D341Med (cell line): ENCODE measurements around the gene SPATA16.
"Not testable (repeated sequence)": the region's sequence is repeated elsewhere in the genome, so short reads cannot be mapped to it uniquely, and the experiment has no call there.

Experiments used
- DNase-seq: peaks from one replicate; pipeline ENCODE4 v3.0.0; 2012; ENCODE audit warnings: low spot score

SPATA16 gene, protein sequence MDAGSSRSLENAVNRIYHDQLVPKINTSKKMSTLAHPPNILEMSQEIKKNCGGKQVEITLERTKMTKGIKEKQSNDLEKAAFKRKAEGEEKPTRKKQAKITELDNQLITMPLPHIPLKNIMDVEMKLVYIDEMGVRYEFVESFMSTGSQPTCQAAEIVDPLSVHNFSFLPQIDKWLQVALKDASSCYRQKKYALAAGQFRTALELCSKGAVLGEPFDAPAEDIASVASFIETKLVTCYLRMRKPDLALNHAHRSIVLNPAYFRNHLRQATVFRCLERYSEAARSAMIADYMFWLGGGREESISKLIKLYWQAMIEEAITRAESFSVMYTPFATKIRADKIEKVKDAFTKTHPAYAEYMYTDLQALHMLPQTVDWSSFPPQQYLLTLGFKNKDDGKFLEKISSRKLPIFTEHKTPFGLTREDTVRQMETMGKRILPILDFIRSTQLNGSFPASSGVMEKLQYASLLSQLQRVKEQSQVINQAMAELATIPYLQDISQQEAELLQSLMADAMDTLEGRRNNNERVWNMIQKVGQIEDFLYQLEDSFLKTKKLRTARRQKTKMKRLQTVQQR

DNA sequence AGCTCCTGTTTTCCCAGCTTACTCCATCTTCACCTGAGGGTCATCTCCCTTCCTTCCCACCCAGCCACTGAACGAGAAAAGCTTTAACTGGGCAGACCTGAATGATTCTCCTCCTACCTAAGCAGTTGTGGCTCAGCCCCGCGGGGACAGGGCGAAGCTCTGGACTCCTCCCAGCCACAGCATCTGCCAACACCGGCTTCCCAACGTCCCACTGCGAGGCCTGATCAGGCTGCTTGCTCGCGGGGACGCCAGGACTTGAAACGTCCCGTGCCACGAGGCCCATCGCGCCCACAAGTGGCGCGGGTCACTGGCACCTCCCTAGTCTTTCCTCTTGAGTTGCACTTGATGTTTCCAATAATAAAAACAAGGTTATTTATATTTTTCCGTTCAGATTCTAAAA is at the start of gene SPATA16:
SPATA16 (minus strand) TSS at position 250 of the 400 bp plus-strand sequence. CDS start 23,504 bp downstream, outside the sequence.
- peak; percentile 24 for DNase-seq

DNA sequence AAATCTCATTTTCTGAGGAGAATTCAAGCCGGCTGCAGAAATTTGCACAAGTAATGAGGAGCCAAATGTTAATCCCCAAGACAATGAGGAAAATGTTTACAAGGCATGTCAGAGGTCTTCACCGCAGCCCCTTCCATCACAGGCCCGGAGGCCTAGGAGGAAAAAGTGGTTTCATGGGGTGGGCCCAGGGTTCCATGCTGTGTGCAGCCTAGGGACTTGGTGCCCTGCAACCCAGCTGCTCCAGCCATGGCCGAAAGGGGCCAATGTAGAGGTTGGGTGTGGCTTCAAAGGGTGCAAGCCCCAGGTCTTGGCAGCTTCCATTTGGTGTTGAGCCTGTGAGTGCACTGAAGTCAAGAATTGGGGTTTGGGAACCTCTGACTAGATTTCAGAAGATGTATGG is 42.0 kb upstream of the SPATA16 start:
- not testable (repeated sequence) for DNase-seq

DNA sequence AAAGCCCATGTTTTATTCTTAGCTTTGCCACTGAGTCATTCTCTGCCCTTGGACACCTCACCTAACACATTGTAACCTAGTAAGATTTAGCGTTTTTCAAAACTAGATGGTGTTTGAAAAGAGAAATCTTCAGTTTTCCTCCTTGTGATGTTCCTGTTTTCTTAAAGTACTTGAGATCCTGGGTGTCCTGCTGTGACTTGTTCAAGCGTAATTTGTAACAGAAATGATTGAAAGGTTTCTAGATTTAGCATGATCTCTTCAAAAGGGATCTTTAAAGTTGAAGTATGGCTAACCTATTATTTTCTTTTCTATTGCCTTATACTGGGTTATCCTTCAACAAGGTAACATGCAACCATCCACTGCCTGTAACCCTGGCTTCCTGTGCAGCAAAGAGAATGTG is 32.6 kb upstream of the SPATA16 start:
- no peak for DNase-seq

DNA sequence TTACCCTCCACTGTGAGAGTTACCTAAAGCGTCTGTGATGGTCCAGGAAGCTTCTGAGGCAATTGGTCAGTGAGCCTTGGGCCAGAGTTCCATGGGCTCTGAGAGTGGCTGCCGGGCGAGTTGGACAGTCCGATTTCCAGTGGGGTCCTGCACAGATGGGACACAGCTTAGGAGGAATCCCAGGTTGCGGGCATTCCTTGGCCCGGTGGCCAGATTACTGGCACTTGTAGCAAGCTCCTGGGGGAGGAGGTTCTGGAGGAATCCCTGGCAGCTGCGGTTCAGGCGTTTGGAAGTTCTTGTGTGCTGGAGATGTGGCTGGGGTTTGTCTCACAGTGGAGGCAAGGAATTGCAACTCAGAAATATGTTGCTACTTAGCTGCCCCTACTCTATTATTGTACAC is 18.1 kb upstream of the SPATA16 start:
- DNase-seq, result not testable (repeated sequence)

DNA sequence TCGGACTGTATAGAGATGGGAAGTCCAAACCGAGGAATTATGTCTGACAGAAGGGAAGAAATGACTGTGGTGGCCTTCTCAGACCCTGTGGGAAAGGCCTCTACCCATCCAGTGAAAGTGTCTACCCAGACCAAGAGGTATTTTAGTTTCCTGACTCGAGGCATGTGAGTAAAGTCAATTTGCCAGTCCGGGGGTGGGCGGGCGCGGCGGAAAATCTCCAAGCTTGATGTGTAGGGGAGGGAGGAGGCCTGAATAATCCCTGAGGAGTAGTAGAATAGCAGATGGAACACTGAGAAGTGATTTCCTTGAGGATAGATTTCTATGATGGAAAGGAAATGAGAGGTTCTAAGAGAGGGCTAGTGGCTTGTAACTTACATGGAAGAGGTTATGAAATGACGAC is 15.5 kb upstream of the SPATA16 start:
- not testable (repeated sequence) for DNase-seq

DNA sequence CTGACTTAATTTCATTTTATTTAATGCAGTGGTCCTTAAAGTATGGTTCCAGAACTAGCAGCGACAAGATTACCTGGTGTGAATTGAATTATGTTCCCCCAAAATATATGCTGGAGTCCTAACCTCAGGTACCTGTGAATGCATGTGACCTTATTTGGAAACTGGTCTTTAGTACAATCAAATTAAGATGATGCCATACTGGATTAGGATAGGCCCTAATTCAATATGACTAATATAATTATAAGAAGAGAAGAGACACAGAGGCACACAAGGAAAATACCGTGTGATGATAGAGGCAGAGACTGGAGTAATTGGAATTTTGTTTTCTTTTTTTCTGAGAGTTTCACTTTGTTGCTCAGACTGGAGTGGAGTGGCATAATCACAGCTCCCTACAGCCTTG is 12.6 kb upstream of the SPATA16 start:
- DNase-seq, result no peak

DNA sequence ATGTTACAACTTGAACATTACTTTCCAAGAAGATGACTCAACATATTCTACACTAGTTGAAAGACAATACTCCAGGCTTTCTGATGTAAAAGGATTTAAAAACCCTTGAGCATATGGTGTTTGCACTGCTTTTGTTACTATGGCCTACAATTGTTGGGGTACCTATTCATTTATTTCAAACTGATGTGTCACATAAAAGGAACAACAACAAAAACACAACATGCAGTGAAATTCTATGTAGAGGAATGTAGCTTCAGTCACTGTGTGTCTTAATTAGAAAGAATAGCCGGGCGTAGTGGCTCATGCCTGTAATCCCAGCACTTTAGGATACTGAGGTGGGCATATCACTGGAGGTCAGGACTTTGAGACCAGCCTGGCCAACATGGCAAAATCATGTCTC is 1.6 kb downstream of the SPATA16 start:
- no peak for DNase-seq

DNA sequence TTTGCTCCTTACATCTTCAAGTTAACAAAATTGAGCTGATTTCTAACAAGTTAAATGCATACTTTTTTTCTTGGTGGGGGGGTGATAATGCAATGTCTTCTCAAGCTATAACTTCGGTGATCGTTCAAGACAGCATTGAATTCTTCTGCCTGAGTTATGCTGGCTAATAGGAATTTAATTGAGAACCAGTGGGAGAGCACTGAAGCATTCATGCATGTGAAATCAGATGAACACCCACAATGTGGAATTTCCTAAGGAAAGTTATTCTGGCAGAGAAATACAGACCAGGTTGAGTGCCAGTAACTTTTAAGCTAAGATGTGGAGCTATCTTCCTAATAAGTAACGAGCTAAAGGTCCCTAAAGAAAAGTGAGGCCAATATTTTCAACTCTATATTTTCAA is 3.0 kb downstream of the SPATA16 start:
- DNase-seq, result no peak

DNA sequence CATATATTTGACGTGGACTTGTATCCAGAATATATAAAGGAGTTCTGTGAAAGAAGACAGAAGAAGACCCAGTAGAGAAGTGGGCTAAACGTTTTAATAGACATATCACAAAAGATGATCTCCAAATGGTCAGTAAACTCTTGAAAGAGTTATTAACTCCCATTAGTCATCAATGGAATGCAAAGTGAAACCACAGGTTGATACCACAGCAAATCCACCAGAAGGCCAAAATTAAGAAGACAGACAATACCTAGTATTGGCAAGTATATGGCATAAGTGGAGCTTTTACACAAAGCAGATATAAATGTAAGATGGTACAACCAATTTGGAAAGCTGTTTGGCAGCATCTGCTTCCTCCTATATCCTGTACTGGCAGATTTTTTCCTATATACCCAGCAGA is 6.0 kb downstream of the SPATA16 start:
- DNase-seq, result no peak

DNA sequence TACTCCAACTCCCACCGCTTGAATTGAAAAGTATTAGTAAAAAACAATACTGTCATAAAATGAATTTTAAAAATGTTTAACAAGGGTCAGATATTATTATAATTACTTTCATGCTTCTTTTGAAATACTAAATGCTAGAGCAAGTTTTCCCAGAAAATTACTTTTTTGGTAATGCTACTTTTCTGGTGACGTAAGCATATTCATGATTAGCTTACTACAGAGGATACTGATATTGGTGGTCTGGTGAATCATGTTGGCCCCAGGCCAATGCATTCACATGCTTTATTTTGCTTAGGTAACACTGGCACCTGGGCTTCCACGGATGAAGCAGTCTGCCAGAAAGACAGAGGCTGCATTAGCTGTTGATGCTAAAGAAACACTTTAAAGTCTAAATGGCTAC is 12.4 kb downstream of the SPATA16 start:
- no peak for DNase-seq

DNA sequence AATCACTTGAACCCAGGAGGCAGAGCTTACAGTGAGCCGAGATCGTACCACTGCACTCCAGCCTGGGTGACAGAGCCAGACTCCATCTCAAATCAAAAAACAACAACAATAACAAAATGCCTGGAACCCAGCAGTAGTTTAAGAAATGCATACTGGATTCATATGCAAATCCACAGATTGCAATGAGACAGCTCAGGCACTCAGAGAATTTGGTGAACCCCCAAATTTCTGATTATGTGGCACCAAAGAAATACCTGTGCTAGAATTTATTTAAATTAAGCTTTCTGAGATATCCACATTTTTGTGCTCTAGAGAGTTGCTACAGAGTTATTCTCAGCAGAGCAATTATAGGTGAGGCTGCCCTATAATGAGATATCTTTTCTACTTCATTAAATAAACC is 29.7 kb downstream of the SPATA16 start:
- no peak for DNase-seq

DNA sequence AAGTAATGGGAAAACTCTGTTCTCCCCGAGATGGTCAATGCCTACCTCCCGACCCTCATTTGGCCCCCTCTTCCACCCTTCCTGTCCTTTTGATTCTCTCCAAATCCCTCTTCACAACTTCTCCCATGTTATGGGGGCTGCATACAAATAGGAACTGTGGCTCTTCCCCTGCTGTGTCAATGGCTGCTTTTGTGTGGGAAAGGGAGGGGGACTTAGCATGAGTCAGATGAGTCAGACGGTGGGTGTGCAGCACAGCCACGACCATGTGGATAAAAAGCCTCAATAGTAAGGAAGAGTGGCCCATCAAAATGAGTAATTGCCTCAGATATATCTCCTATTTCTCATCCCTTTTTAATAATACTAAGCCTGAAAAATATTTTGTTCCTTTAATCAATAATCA is 31.9 kb downstream of the SPATA16 start:
- no peak for DNase-seq

DNA sequence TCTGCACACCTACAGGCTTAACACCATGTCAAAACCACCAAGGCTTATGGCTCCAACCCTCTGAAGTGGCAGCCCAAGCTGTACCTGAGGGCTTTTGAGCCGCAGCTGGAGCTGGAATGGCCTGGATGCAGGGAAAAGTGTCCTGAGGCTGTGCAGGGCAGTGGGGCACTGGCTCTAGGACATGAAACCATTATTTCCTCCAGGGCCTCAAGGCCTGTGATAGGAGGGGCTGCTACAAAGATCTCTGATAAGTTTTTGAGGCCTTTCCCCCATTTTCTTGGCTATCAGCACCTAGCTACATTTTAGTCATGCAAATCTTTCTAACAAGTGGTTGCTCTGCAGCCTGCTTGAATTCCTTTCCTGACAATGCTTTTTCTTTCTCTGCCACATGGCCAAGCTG is 37.6 kb downstream of the SPATA16 start:
- DNase-seq, result no peak

DNA sequence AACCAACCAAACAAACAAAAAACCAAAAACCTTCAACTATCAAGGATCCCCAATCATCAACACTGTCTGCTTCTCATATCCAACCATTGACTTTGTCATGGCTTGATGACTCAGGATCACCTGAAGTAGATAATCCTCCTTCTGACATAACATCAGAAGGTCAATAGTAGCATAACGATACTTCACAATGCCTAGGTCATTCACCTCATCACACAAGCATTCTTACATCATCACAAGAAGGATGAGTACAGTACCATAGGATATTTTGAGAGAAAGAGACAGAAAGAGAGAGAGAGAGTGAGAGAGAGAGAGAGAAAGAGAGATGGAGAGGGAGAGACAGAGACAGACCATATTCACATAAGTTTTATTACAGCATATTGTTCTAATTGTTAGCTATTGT is 42.1 kb downstream of the SPATA16 start:
- no peak for DNase-seq

DNA sequence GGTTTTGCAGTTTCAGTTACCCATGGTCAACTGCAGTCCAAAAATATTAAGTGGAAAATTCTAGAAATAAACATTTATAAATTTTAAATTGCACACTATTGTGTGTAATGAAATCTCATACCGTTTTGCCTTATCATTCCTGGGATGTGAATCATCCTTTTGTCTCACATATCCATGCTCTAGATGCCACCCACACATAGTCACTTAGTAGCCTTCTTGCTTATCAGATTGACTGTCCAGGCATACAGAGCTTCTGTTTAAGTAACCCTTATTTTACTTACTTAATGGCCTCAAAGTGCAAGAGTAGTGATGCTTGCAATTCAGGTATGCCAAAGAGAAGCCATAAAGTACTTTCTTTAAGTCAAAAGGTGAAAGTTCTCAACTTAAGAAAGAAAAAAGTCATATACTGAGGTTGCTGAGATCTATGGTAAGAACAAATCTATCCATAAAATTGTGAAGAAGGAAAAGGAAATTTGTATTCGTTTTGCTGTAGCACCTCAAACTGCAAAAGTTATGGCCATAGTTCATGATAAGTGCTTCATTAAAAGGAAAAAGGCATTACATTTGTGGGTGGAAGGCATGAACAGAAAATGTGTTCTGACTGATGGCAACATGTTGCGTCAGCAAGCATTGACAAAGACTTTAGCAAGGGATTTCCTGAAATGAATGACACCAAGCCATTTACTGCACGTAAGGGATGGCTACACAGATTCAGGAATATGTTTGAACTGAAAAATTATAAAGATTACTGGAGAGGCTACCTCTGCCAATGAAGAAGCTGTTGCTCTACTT is 43.8 kb downstream of the SPATA16 start:
- DNase-seq, result no peak

DNA sequence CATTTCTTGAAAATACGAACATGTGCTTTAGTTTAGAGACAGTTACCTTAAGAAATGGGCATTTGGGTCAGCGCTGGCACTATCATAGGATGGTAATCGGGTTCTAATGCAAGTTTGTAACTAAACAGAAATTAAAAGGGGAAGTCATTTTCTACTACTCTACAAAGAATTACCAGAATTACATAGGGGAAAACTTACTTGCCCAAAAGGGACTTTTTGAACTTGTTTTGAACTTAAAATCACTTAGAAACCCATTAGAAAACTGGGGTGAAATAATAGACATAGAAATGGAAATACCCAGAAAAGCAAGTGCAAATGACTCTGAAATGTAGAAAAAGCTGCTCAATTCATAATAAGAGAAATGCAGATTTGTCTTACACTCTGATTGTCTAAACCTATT is 44.9 kb downstream of the SPATA16 start:
- no peak for DNase-seq

DNA sequence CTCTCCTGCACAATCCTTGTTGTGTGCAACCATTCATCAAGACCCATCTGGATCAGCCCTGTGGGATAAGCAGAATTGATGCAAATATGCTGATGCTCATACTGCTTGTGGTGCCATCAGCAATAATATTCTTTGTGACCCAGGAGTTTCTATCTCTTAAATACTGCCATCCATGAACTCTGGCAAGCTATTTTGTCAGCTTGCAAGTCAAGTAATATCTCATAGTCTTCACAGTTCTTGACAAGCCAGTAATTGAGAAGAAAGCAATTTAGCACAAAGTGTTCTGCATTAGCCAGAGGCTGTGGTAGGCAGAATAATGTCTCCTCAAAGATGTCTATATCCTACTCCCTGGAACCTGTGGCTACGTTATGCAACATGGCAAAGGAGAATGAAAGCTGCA is 49.0 kb downstream of the SPATA16 start:
- DNase-seq, result no peak

DNA sequence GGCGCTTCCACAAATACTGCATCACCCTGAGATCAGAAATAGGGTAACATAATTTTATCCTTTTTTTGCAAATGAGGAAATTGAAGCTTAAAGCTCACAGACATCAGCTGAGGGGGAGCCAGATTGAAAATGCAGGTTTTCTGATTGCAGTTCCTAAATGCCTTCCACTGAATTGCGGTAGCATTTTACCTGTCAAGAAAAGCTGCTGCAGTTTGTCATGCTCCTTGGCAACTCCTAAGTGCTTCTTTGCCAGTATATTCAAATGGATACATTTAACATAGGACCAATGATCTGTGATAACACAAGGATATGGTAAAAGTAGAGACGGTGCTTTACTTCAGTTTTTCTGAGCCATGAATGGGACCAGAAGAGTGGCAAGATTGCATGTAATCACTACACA is 50.5 kb downstream of the SPATA16 start:
- DNase-seq, result no peak

DNA sequence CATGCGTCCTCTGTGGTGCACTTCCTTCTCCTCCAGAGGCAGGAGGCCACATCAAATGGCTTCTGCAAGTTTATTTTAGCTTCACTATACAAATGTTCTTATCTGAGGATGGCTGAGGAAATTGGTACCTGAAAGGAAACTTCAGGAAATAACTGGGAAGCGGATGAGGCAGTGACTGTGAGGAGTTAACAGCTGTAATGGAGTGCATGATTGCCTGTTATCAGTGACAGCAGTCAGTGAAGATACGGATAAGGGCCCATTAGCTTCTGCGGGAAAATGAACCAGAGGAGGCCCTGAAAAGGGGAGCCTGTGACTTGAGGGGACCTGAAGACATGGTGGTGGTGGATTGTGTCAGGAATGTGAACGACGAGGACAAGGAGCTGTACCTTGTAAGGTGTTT is 51.8 kb downstream of the SPATA16 start:
- no peak for DNase-seq

DNA sequence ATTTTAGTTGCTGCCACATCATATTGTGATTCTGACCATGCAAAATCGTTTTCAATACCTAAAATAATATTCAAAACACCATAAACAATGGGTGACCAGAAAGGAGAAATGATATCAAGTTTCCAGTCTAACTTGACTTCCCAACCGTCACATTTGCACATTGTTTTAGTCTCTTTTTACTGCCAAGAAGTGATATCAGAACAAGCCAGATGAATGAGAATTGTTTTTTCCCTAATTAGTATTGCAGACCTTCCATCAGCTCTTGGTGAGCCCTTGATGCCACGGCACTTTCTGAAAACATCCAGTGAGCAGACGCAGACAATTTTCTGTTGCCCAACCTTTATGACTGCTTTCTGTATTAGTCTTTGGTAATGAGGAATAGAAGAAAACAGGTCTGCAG is 62.5 kb downstream of the SPATA16 start:
- no peak for DNase-seq

DNA sequence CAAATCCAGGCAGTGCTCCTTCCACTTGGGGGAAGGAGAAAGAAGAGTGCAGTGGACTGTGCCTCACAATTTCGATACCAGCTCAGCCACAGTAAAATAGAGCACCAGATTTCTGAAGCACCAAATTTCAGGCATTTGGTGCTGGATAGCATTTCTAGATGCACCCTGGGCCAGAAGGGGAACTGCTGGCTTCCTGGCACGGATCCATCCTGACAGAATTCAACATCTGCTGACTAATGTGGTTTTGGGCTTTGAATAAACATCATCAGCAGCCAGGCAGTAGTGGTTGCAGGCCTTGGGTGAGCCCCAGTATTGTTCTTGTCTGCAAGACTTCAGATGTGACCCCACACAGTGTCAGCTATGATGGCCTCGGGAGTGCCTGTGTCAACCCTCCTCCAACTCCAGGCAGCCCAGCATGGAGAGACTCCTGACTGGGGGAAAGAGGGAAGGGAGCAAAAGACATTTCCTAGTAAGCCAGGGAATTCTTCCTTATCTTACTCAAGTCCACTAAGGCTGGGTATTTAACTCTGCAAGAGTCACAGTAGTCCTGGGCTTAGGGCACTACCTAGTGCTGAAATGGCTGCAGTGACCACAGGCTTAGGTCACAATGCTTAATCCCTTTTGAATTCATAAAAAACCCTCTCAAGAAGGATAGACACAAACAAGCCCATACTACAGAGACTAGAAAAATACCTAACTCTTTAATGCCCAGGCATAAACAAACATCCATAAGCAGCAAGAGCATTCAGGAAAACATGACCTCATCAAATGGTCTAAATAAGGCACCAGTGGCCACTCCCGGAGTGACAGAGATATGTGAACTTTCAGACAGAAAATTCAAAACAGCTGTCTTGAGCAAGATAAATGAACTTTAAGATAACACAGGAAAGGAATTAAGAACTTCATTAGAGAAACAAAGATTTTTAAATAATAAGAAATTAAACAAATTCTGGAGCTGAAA is 74.7 kb downstream of the SPATA16 start:
- DNase-seq, result no peak

DNA sequence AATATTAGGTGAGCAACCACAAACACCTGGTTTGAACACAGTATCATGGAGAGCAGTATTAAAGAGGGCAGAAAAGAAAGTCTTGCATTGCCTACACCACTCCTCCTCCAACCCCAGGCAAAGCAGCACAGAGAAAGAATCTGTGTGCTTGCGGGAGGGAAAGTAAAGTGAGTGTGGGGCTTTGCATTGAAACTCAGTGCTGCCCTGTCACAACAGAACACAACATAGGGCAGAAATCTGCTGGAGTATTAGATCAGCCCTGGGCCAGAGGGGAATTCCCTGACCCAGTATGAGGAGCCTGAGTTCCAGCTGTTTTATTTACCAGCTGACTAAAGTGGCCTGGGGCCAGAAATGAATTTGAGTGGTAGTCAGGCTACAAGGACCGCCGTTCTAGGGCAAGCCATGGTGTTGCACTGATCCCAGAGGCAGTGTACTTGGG is 75.5 kb downstream of the SPATA16 start:
- no peak for DNase-seq
